SH-SY5Y (cell line): ENCODE measurements around the gene DEFB126.

Experiments
- GATA2 ChIP-seq: IDR thresholded peaks from 2 replicates; pipeline ENCODE4 v1.6.1; 2011; ENCODE audit warnings: mild to moderate bottlenecking, low read depth, low read length
- GATA3 ChIP-seq: IDR thresholded peaks from 2 replicates; pipeline ENCODE4 v1.6.1; 2011; ENCODE audit warnings: low read depth, mild to moderate bottlenecking, low read length, moderate library complexity

The DEFB126 gene, protein sequence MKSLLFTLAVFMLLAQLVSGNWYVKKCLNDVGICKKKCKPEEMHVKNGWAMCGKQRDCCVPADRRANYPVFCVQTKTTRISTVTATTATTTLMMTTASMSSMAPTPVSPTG

DNA sequence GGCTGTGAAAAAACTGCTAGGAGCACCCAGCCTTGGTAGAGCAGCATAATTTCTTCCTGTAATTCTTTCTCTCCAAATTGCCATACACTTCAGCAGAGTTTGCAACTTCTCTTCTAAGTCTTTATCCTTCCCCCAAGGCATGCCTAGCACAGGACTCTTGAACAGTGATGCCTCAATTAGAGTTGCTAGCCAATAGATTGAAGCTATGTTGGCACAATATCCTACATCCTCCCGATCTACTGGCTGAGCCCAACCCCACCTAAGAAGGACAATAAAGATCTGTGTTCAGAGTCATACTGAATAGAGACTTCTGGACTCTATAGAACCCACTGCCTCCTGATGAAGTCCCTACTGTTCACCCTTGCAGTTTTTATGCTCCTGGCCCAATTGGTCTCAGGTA is at the start of gene DEFB126:
Gene DEFB126, plus strand, starts transcription at position 301 of the 400 bp plus-strand sequence. Its CDS starts 39 bp downstream, at position 340.
- TF ChIP-seq GATA3 (no peak), GATA2 (no peak)

GRCh38 chr20:93641-94040 is 48.7 kb upstream of the DEFB126 start:
- no peak for TF ChIP-seq GATA3

- no peak for TF ChIP-seq GATA3
- no peak for TF ChIP-seq GATA2
Observed at GRCh38 chr20:95215-95614, 47.2 kb upstream of the DEFB126 start.

DNA sequence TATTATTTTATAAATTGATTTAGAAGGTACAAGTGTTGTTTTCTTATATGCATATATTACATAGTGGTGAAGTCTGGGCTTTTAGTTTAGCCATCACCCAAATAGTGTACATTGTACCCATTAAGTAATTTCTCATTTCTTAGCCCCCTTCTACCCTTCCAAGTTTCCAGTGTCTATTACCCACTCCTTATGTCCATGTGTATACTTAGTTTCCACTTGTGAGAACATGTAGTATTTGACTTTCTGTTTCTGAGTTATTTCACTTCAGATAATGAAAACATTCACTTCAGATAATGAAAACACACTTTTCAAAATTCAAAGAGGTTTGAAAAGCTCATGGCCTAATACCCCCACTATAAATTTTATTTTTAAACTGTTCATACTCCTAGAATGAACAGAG is 40.4 kb upstream of the DEFB126 start:
- TF ChIP-seq GATA3 (no peak), GATA2 (no peak)

GRCh38 chr20:103456-103855 is 38.9 kb upstream of the DEFB126 start:
- no peak for TF ChIP-seq GATA2
- TF ChIP-seq GATA3, result no peak

- no peak for TF ChIP-seq GATA3
- no peak for TF ChIP-seq GATA2
Observed at GRCh38 chr20:112396-112795, 30.0 kb upstream of the DEFB126 start.

- no peak for TF ChIP-seq GATA3
- no peak for TF ChIP-seq GATA2
Observed at GRCh38 chr20:117518-117917, 24.9 kb upstream of the DEFB126 start.

- TF ChIP-seq GATA2 (no peak), GATA3 (no peak)
Observed at GRCh38 chr20:137668-138490, 4.5 kb upstream of the DEFB126 start.

GRCh38 chr20:145877-146276 is 3.5 kb downstream of the DEFB126 start:
- TF ChIP-seq GATA2 (no peak), GATA3 (no peak)

DNA sequence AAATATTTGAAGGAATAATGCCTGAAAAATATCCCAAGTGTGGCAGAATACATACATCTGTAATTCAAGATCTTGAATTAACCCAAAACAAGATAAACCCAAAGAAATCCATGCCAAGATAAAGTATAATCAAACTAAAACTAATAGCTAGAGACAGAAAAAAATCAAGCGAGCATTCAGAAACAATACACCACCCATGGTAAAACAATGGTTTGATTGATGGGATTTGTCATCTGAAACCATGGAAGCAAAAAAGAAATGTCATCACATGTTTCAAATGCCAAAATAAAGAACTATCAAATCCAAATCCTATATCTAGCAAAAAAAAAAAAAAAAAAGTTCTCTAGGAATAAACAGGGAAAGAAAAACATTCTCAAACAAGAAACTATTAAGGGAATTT is 9.7 kb downstream of the DEFB126 start:
- TF ChIP-seq GATA2, result no peak
- no peak for TF ChIP-seq GATA3

GRCh38 chr20:157154-157553 is 14.8 kb downstream of the DEFB126 start, which contains the start of gene DEFB127:
TSS of gene DEFB127 (plus strand) at chr20:157454. CDS start at chr20:157545, 91 bp downstream.
- TF ChIP-seq GATA2 (no peak), GATA3 (no peak)

DNA sequence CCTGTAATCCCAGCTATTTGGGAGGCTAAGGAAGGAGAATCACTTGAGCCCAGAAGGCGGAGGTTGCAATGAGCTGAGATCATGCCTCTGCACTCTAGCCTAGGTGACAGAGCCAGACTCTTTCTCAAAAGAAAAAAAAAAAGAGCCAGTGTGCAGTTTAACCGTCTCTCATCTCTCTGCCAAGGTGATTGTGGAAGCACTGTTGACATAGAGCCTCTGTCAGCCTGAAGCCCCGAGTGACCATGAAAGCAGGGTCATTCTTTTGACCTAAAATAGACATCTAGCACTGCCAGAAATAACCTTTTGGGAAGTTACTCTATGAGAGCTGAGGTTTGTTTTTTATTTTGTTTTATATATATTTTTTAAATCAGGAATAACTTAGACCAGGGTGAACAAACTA is 22.2 kb downstream of the DEFB126 start:
- TF ChIP-seq GATA2 (no peak), GATA3 (no peak)

GRCh38 chr20:168876-169275 is 26.5 kb downstream of the DEFB126 start:
- TF ChIP-seq GATA2, result no peak
- TF ChIP-seq GATA3, result no peak

DNA sequence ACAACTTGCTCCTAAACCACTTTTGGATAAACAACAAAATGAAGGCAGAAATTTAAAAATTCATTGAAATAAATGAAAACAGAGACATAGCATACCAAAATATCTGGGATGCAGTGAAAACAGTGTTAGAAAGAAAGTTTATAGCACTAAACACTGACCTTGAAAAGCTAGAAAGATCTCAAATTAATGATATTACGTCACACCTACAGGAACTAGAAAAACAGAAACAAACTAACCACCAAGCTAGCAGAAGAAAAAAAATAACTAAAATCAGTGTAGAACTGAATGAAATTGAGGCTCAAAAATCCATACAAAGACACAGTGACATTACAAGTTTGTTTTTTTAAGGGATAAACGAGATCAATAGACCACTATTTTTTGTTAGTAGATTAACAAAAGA is 41.9 kb downstream of the DEFB126 start:
- TF ChIP-seq GATA2 (no peak), GATA3 (no peak)

- TF ChIP-seq GATA3 (no peak), GATA2 (no peak)
Observed at GRCh38 chr20:187733-188132, 45.3 kb downstream of the DEFB126 start.

- no peak for TF ChIP-seq GATA3
- TF ChIP-seq GATA2, result no peak
Observed at GRCh38 chr20:189611-190010, 47.2 kb downstream of the DEFB126 start, which contains the start of gene DEFB128. TSS of gene DEFB128 (minus strand) at chr20:189711. CDS start at chr20:189623, 88 bp downstream.
